HCT116 (cell line): ENCODE data around the gene THBD. TPM values are rescaled to one million over a fixed set of nuclear protein-coding genes. Genes with fewer than 3 reads are reported as not detected.

Experiments used
- ATAC-seq: fragments of 200-7000 bp; cut with Tn5 transposase; 2 replicates; pipeline ENCODE4 v1.9.1; 2020; ENCODE audit warnings: mild to moderate bottlenecking, moderate library complexity
- BruUV-seq: library from RNA; stranded (reverse); fragments of 400-500 nt; replicated peaks from 2 replicates; lab custom pipeline; 2021; lab: Mats Ljungman, UMichigan
- CTCF ChIA-PET: fragments of 300-600 bp; sonication (Branson Sonifier 250); formaldehyde crosslinking; loops from one replicate; lab custom pipeline; 2021; ENCODE audit warnings: antibody characterized with exemption; lab: Charles Lee
- POLR2A ChIA-PET: fragments of 300-600, 350-600 bp; sonication (Branson Sonifier 250); formaldehyde crosslinking; loops from one replicate; lab custom pipeline; 2021; ENCODE audit warnings: antibody characterized with exemption; lab: Charles Lee
- RAD21 ChIA-PET, 2 experiments: fragments of 300-600 bp; sonication (Branson Sonifier 250); formaldehyde crosslinking; loops; one replicate each; lab custom pipeline; 2023; ENCODE audit warnings: low total read pairs in 2 of 2; ENCODE audit not compliant: uncharacterized antibody in 2 of 2, unreplicated experiment in 2 of 2, low non-redundant PET in 1 of 2; lab: Charles Lee
- DNase-seq: peaks from one replicate; pipeline ENCODE4 v3.0.0-alpha.2; 2010; ENCODE audit warnings: low read depth, low spot score
- H2AFZ ChIP-seq: fragments of 200-600 bp; shearing (Covaris generic), sonication (generic); 2 replicates; pipeline ENCODE4 v1.6.1; 2017; ENCODE audit warnings: low read depth, mixed run types, mixed read lengths, antibody characterized with exemption, low read length; ENCODE audit not compliant: poor library complexity, severe bottlenecking
- H3K27ac ChIP-seq: 2 replicates; pipeline ENCODE4 v1.5.1; 2012; ENCODE audit warnings: low read depth, low read length
- H3K27me3 ChIP-seq: fragments of 200-600 bp; sonication (generic); 2 replicates; pipeline ENCODE4 v1.6.1; 2016; ENCODE audit warnings: mixed run types, low read length, mixed read lengths; ENCODE audit not compliant: insufficient read depth
- H3K36me3 ChIP-seq, 2 experiments: fragments of 200-500 bp in 1 of 2; fragments of 200-600 bp in 1 of 2; sonication (Bioruptor generic) in 1 of 2; sonication (generic) in 1 of 2; 2 replicates each; pipeline versions ENCODE4 v1.5.1 to v1.6.1; 2014 to 2016; ENCODE audit warnings: low read length in 2 of 2, inconsistent platforms in 1 of 2, mixed read lengths in 1 of 2, mixed run types in 1 of 2; ENCODE audit not compliant: insufficient read depth in 2 of 2, control insufficient read depth in 1 of 2
- H3K4me1 ChIP-seq, 2 experiments: fragments of 200-600 bp in 1 of 2; sonication (generic) in 1 of 2; 2 replicates each; pipeline versions ENCODE4 v1.5.1 to v1.6.1; 2012 to 2017; ENCODE audit warnings: low read length in 2 of 2, inconsistent platforms in 1 of 2, mild to moderate bottlenecking in 1 of 2, mixed read lengths in 1 of 2, mixed run types in 1 of 2, moderate library complexity in 1 of 2; ENCODE audit not compliant: insufficient read depth in 2 of 2, control insufficient read depth in 1 of 2
- H3K4me2 ChIP-seq: fragments of 200-600 bp; sonication (generic); 2 replicates; pipeline ENCODE4 v1.6.1; 2017; ENCODE audit warnings: mixed run types, low read length, mixed read lengths
- H3K4me3 ChIP-seq, 2 experiments: fragments of 200-600 bp in 1 of 2; sonication (generic) in 1 of 2; replicated peaks in 1 of 2; 2 replicates each; pipeline ENCODE4 v1.5.1; 2011 to 2016; ENCODE audit warnings: low read length in 2 of 2, control low read depth in 1 of 2, low read depth in 1 of 2, mild to moderate bottlenecking in 1 of 2, mixed read lengths in 1 of 2, mixed run types in 1 of 2
- H3K79me2 ChIP-seq: fragments of 200-600 bp; sonication (generic); 2 replicates; pipeline ENCODE4 v1.6.1; 2017; ENCODE audit warnings: mild to moderate bottlenecking, mixed run types, low read length, moderate library complexity, mixed read lengths; ENCODE audit not compliant: insufficient read depth
- H3K9ac ChIP-seq: fragments of 200-600 bp; sonication (generic); 2 replicates; pipeline ENCODE4 v1.6.1; 2016; ENCODE audit warnings: low read length, mixed read lengths
- H3K9me2 ChIP-seq: fragments of 200-600 bp; sonication (generic), shearing (Covaris generic); 2 replicates; pipeline ENCODE4 v1.6.1; 2017; ENCODE audit warnings: mixed run types, mild to moderate bottlenecking, moderate library complexity; ENCODE audit not compliant: insufficient read depth
- H3K9me3 ChIP-seq, 2 experiments: fragments of 200-500 bp in 1 of 2; fragments of 200-600 bp in 1 of 2; sonication (Bioruptor generic) in 1 of 2; sonication (generic) in 1 of 2; 2 replicates each; pipeline ENCODE4 v1.6.1; 2014 to 2017; ENCODE audit warnings: low read length in 2 of 2, mixed read lengths in 2 of 2, inconsistent platforms in 1 of 2, low read depth in 1 of 2, mild to moderate bottlenecking in 1 of 2, mixed run types in 1 of 2, moderate library complexity in 1 of 2; ENCODE audit not compliant: control insufficient read depth in 1 of 2, insufficient read depth in 1 of 2
- H4K20me1 ChIP-seq: fragments of 200-600 bp; sonication (generic), shearing (Covaris generic); 2 replicates; pipeline ENCODE4 v1.6.1; 2017; ENCODE audit warnings: mixed run types, mild to moderate bottlenecking, moderate library complexity; ENCODE audit not compliant: insufficient read depth
- CBX3 ChIP-seq: IDR thresholded peaks from 2 replicates; pipeline ENCODE4 v1.6.1; 2012; ENCODE audit warnings: low read depth
- EZH2phosphoT487 ChIP-seq: fragments of 200-600 bp; IDR thresholded peaks from 2 replicates; pipeline ENCODE4 v1.6.1; 2018; ENCODE audit warnings: antibody characterized with exemption, borderline replicate concordance
- POLR2AphosphoS5 ChIP-seq: IDR thresholded peaks from 2 replicates; pipeline ENCODE4 v1.6.1; 2011; ENCODE audit warnings: mild to moderate bottlenecking, low read depth, low read length, moderate library complexity
- SRF ChIP-seq: IDR thresholded peaks from 2 replicates; pipeline ENCODE4 v1.6.1; 2012; ENCODE audit warnings: low read depth
- TCF7L2 ChIP-seq: IDR thresholded peaks from 2 replicates; pipeline ENCODE4 v1.7.0; 2011; ENCODE audit warnings: borderline replicate concordance, inconsistent platforms; ENCODE audit not compliant: insufficient read depth, insufficient read length; ENCODE audit errors: extremely low read depth
- ZBTB33 ChIP-seq: IDR thresholded peaks from 2 replicates; pipeline ENCODE4 v1.6.1; 2011; ENCODE audit warnings: mild to moderate bottlenecking, low read length, moderate library complexity; ENCODE audit not compliant: insufficient replicate concordance; ENCODE audit errors: extremely low read depth
- intact Hi-C: fragments of 100-400 bp; cut with micrococcal nuclease; formaldehyde crosslinking; loops from 2 replicates; pipeline ENCODE4 v1.10.0; 2022
- total RNA-seq: library from RNA; stranded (reverse); gene quantifications from one replicate; pipeline ENCODE4 v1.2.1, GENCODE V29; 2021; ENCODE audit not compliant: unreplicated experiment

Gene THBD
- total RNA-seq, 1 experiment from 2014 or later = 0.39 TPM

- no TSS peak for BruUV-seq
- Histone ChIP-seq H2AFZ (no peak overlapping the region), H3K4me3 (no peak overlapping the region), H3K9me3 (no peaks in the 10 kb centered on the region), H3K36me3 (no peaks in the 10 kb centered on the region), H3K27ac (no peak overlapping the region), H3K79me2 (no peaks in the 10 kb centered on the region), H3K9ac (no peak overlapping the region), H4K20me1 (no peaks in the 10 kb centered on the region), H3K9me2 (no peaks in the 10 kb centered on the region), H3K4me1 (peaks cover 5 to 7% of the 10 kb centered on the region in 2 experiments), H3K4me2 (no peak overlapping the region), H3K27me3 (0 out of 2 replicates have a peak, but pooled peaks cover 3% of the 10 kb centered on the region)
- ChIA-PET CTCF (interaction anchor here (1.1 kb wide), 1 partner anchor 33 kb away, joined by 3 read pairs; no protein-coding TSS in a partner anchor), POLR2A (no interaction called here), RAD21 (no interaction called here)
- intact Hi-C loops = no loop called here
- DNase-seq (no peak), ATAC-seq (no peak)
- TF ChIP-seq EZH2phosphoT487 = no peak
- TF ChIP-seq POLR2AphosphoS5 = no peak
- TF ChIP-seq CBX3 = no peak
Measured at GRCh38 chr20:23017516-23017915, 32.0 kb downstream of the THBD start.

GRCh38 chr20:23013429-23013828, 36.0 kb downstream of the THBD start:
- BruUV-seq = no TSS peak
- Histone ChIP-seq H3K4me3 (no peak overlapping the region), H3K27ac (no peak overlapping the region), H3K9me3 (no peaks in the 10 kb centered on the region), H3K36me3 (no peaks in the 10 kb centered on the region), H3K4me2 (peak overlapping the region; percentile 11; the same call in 1 of the 2 replicates), H4K20me1 (no peaks in the 10 kb centered on the region), H3K9ac (no peak overlapping the region), H3K9me2 (no peaks in the 10 kb centered on the region), H3K4me1 (peaks cover 5 to 7% of the 10 kb centered on the region in 2 experiments), H2AFZ (no peak overlapping the region), H3K27me3 (0 out of 2 replicates have a peak, but pooled peaks cover 3% of the 10 kb centered on the region), H3K79me2 (no peaks in the 10 kb centered on the region)
- no peak for ATAC-seq
- ChIA-PET POLR2A (no interaction called here), CTCF (interaction anchor here (1.0 kb wide), 1 partner anchor 39 kb away, joined by 4 read pairs; no protein-coding TSS in a partner anchor), RAD21 (no interaction called here)
- DNase-seq = no peak
- TF ChIP-seq TCF7L2 (peak; percentile 25), SRF (no peak), ZBTB33 (no peak)
- intact Hi-C loops = no loop called here
